GM23338 (cell line): ENCODE measurements around the gene SOX2. TPM values are rescaled to one million over a fixed set of nuclear protein-coding genes. Genes with fewer than 3 reads are reported as not detected.

Experiments
- ATAC-seq: fragments of 200-7000 bp; cut with Tn5 transposase; 3 replicates; pipeline ENCODE4 v1.9.1; 2020
- DNase-seq: peaks from one replicate; pipeline ENCODE4 v3.0.0-alpha.2; 2015; ENCODE audit warnings: low spot score
- H2AFZ ChIP-seq: fragments of 200-600 bp; sonication (generic); 2 replicates; pipeline ENCODE4 v1.8.0; 2016; ENCODE audit warnings: antibody characterized with exemption, mild to moderate bottlenecking, moderate library complexity
- H3F3A ChIP-seq: fragments of 200-600 bp; sonication (generic); replicated peaks from 2 replicates; pipeline ENCODE4 v1.8.0; 2017; ENCODE audit warnings: antibody characterized with exemption, mixed run types, low read depth
- H3K27ac ChIP-seq: fragments of 200-600 bp; sonication (generic); 2 replicates; pipeline ENCODE4 v1.6.1; 2016; ENCODE audit warnings: low read depth
- H3K27me3 ChIP-seq: fragments of 200-600 bp; sonication (generic); 2 replicates; pipeline ENCODE4 v1.8.0; 2016; ENCODE audit warnings: mild to moderate bottlenecking, mixed run types, moderate library complexity; ENCODE audit not compliant: insufficient read depth
- H3K36me3 ChIP-seq: fragments of 200-600 bp; sonication (generic); 2 replicates; pipeline ENCODE4 v1.8.0; 2016; ENCODE audit warnings: mild to moderate bottlenecking; ENCODE audit not compliant: insufficient read depth
- H3K4me1 ChIP-seq: fragments of 200-600 bp; sonication (generic); 2 replicates; pipeline ENCODE4 v1.8.0; 2016; ENCODE audit warnings: mild to moderate bottlenecking, moderate library complexity; ENCODE audit not compliant: insufficient read depth
- H3K4me2 ChIP-seq: fragments of 200-600 bp; sonication (generic); 2 replicates; pipeline ENCODE4 v1.7.1; 2017; ENCODE audit warnings: mixed run types
- H3K4me3 ChIP-seq: fragments of 200-600 bp; sonication (generic); 2 replicates; pipeline ENCODE4 v1.6.1; 2016; ENCODE audit warnings: mixed run types
- H3K79me2 ChIP-seq: fragments of 200-600 bp; sonication (generic); replicated peaks from 2 replicates; pipeline ENCODE4 v1.8.0; 2017; ENCODE audit warnings: mild to moderate bottlenecking; ENCODE audit not compliant: insufficient read depth
- H3K9me2 ChIP-seq: fragments of 200-600 bp; sonication (generic); 2 replicates; pipeline ENCODE4 v1.8.0; 2017; ENCODE audit not compliant: insufficient read depth
- H4K20me1 ChIP-seq: fragments of 200-600 bp; sonication (generic); replicated peaks from 2 replicates; pipeline ENCODE4 v1.8.0; 2017; ENCODE audit warnings: mild to moderate bottlenecking; ENCODE audit not compliant: insufficient read depth
- H3K27ac Mint-ChIP-seq: 2 replicates; pipeline ENCODE4 v1.8.0; 2020; ENCODE audit warnings: inconsistent platforms, mild to moderate bottlenecking, moderate library complexity, mixed read lengths
- H3K27me3 Mint-ChIP-seq: 3 replicates; pipeline ENCODE4 v1.8.0; 2022; ENCODE audit warnings: low read depth, mild to moderate bottlenecking, moderate library complexity, mixed read lengths, inconsistent platforms; ENCODE audit not compliant: insufficient read depth, poor library complexity
- H3K36me3 Mint-ChIP-seq: 3 replicates; pipeline ENCODE4 v1.8.0; 2021; ENCODE audit warnings: low read depth, mild to moderate bottlenecking, inconsistent platforms, moderate library complexity, mixed read lengths
- H3K4me1 Mint-ChIP-seq: 3 replicates; pipeline ENCODE4 v1.8.0; 2020; ENCODE audit warnings: mild to moderate bottlenecking, inconsistent platforms, mixed read lengths
- H3K4me3 Mint-ChIP-seq: 3 replicates; pipeline ENCODE4 v1.8.0; 2021; ENCODE audit warnings: moderate library complexity, mild to moderate bottlenecking, inconsistent platforms, mixed read lengths
- H3K9me3 Mint-ChIP-seq: 3 replicates; pipeline ENCODE4 v1.8.0; 2020; ENCODE audit warnings: moderate library complexity, mild to moderate bottlenecking, inconsistent platforms, mixed read lengths
- CREB1 ChIP-seq: fragments of 250-450 bp; sonication (Bioruptor Pico); IDR thresholded peaks from 2 replicates; pipeline ENCODE4 v1.5.0; 2020; ENCODE audit warnings: low read depth, mild to moderate bottlenecking, moderate library complexity
- CTCF ChIP-seq, 2 experiments: fragments of 200-600 bp in 1 of 2; sonication (generic) in 1 of 2; conservative IDR thresholded peaks; 2 replicates each; pipeline versions ENCODE4 v1.5.1 to v1.6.1; 2016 to 2017; ENCODE audit warnings: antibody characterized with exemption in 2 of 2, low read depth in 2 of 2, mild to moderate bottlenecking in 2 of 2, moderate library complexity in 1 of 2
- EZH2phosphoT487 ChIP-seq: fragments of 200-600 bp; sonication (generic); IDR thresholded peaks from one replicate; pipeline ENCODE4 v1.8.1; 2018; ENCODE audit warnings: antibody characterized with exemption; ENCODE audit not compliant: unreplicated experiment
- STAT1 ChIP-seq: IDR thresholded peaks from one replicate; pipeline ENCODE4 v1.6.1; 2016; ENCODE audit warnings: antibody characterized with exemption; ENCODE audit not compliant: unreplicated experiment
- ZNF114 ChIP-seq: fragments of 250-450 bp; sonication (Bioruptor Pico); IDR thresholded peaks from 2 replicates; pipeline ENCODE4 v1.5.0; 2020; ENCODE audit warnings: mild to moderate bottlenecking, moderate library complexity
- ZNF462 ChIP-seq: fragments of 250-450 bp; sonication (Bioruptor Pico); IDR thresholded peaks from 2 replicates; pipeline ENCODE4 v1.5.0; 2020; ENCODE audit warnings: mild to moderate bottlenecking, moderate library complexity
- polyA plus RNA-seq: library from polyadenylated mRNA; unstranded; fragments of >200 nt; fragmentation: Nextera tagmentation; extraction: Ambion mirVana; gene quantifications from 2 replicates; pipeline ENCODE4 v1.2.1, GENCODE V29; 2016
- total RNA-seq: library from RNA; depleted of rRNA; stranded (reverse); fragments of >200 nt; shearing (Covaris generic); gene quantifications from 2 replicates; pipeline ENCODE4 v1.2.3, GENCODE V29; 2014

SOX2 gene
- total and polyA plus RNA-seq, 2 experiments from 2014 or later, result 105 to 228 TPM

GRCh38 chr3:181719991-181720680 lies 8.4 kb downstream of the SOX2 start:
- no peak overlapping the region for H2AFZ ChIP-seq
- TF ChIP-seq ZNF114 (no peak), CREB1 (CRISPR knock-in tag) (peak; percentile 62), EZH2phosphoT487 (no peak), STAT1 (no peak), ZNF462 (CRISPR knock-in tag) (no peak), CTCF (conservative IDR thresholded peaks at IDR 0.05; ENCODE audit: low read depth in 2 of 2) (no peak)
- H3K79me2 ChIP-seq, result peaks cover 55% of the 10 kb centered on the region
- no peaks in the 10 kb centered on the region for H3K9me2 ChIP-seq
- H3K27me3 ChIP-seq, result peaks cover 41% of the 10 kb centered on the region
- no peaks in the 10 kb centered on the region; the same call in 1 of the 2 replicates for H3F3A ChIP-seq
- H3K4me1 ChIP-seq, result peaks cover 86% of the 10 kb centered on the region
- no peaks in the 10 kb centered on the region for H4K20me1 ChIP-seq
- ATAC-seq (no peak; the same call in 2 of the 3 replicates), DNase-seq (no peak)
- H3K4me3 ChIP-seq, result peak overlapping the region; percentile 51
- Mint-ChIP-seq H3K4me3 (peak overlapping the region; percentile 39; the same call in 1 of the 3 replicates), H3K9me3 (peaks cover 2% of the 10 kb centered on the region; the same call in 1 of the 3 replicates), H3K36me3 (peaks cover 41% of the 10 kb centered on the region), H3K27ac (0 out of 2 replicates have a peak overlapping the region, but pooled peaks have one; percentile 59), H3K4me1 (peaks cover 84% of the 10 kb centered on the region), H3K27me3 (peaks cover 45% of the 10 kb centered on the region)
- peak overlapping the region; percentile 78 for H3K4me2 ChIP-seq
- H3K36me3 ChIP-seq, result no peaks in the 10 kb centered on the region
- H3K27ac ChIP-seq, result no peak overlapping the region
